Measurements from ENCODE around the gene UNC13B. TPM values are rescaled to one million over a fixed set of nuclear protein-coding genes. Genes with fewer than 3 reads are reported as not detected.

The UNC13B gene
- total RNA-seq, 1 experiment from 2014 or later = 49.3 TPM

DNA sequence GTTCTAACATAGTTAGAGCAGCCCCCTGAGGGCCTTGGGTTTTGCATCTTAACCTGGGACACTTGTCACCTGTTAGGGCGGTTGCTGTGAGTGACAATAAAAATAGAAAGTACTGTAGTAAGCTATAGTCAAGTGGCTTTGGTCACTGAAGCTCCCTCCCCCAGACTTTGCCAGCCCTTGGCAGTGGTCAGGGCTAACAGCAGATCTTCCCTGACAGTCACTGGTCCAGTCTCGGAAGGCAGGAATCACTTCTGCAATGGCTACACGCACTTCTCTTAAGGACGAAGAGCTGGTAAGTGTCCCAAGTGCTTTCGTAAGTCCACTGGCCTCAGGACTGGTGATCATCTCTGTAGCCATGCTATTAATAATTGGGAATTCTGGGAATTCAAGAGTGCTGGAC, 213.1 kb downstream of the UNC13B start:
- CTCF ChIA-PET = no interaction called here
- TF ChIP-seq, protein P1, sequence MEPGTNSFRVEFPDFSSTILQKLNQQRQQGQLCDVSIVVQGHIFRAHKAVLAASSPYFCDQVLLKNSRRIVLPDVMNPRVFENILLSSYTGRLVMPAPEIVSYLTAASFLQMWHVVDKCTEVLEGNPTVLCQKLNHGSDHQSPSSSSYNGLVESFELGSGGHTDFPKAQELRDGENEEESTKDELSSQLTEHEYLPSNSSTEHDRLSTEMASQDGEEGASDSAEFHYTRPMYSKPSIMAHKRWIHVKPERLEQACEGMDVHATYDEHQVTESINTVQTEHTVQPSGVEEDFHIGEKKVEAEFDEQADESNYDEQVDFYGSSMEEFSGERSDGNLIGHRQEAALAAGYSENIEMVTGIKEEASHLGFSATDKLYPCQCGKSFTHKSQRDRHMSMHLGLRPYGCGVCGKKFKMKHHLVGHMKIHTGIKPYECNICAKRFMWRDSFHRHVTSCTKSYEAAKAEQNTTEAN (CRISPR knock-in tag; IDR thresholded peaks at IDR 0.05) = no peak
- TF ChIP-seq, protein P2, sequence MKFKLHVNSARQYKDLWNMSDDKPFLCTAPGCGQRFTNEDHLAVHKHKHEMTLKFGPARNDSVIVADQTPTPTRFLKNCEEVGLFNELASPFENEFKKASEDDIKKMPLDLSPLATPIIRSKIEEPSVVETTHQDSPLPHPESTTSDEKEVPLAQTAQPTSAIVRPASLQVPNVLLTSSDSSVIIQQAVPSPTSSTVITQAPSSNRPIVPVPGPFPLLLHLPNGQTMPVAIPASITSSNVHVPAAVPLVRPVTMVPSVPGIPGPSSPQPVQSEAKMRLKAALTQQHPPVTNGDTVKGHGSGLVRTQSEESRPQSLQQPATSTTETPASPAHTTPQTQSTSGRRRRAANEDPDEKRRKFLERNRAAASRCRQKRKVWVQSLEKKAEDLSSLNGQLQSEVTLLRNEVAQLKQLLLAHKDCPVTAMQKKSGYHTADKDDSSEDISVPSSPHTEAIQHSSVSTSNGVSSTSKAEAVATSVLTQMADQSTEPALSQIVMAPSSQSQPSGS (CRISPR knock-in tag; IDR thresholded peaks at IDR 0.05; ENCODE audit: borderline replicate concordance, low read depth) = no peak
- TF ChIP-seq, protein P3, sequence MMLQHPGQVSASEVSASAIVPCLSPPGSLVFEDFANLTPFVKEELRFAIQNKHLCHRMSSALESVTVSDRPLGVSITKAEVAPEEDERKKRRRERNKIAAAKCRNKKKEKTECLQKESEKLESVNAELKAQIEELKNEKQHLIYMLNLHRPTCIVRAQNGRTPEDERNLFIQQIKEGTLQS (CRISPR knock-in tag; conservative IDR thresholded peaks at IDR 0.05) = no peak
- TF ChIP-seq ZBTB21 (CRISPR knock-in tag; IDR thresholded peaks at IDR 0.05; ENCODE audit: borderline replicate concordance) = no peak
- TF ChIP-seq SMAD4 (CRISPR knock-in tag; IDR thresholded peaks at IDR 0.05) = no peak
- TF ChIP-seq, protein P4, sequence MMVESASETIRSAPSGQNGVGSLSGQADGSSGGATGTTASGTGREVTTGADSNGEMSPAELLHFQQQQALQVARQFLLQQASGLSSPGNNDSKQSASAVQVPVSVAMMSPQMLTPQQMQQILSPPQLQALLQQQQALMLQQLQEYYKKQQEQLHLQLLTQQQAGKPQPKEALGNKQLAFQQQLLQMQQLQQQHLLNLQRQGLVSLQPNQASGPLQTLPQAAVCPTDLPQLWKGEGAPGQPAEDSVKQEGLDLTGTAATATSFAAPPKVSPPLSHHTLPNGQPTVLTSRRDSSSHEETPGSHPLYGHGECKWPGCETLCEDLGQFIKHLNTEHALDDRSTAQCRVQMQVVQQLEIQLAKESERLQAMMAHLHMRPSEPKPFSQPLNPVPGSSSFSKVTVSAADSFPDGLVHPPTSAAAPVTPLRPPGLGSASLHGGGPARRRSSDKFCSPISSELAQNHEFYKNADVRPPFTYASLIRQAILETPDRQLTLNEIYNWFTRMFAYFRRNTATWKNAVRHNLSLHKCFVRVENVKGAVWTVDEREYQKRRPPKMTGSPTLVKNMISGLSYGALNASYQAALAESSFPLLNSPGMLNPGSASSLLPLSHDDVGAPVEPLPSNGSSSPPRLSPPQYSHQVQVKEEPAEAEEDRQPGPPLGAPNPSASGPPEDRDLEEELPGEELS (CRISPR knock-in tag; IDR thresholded peaks at IDR 0.05) = no peak
- no peak for TF ChIP-seq CBFB (CRISPR knock-in tag; IDR thresholded peaks at IDR 0.05; ENCODE audit: low read depth)
- TF ChIP-seq, protein P5, sequence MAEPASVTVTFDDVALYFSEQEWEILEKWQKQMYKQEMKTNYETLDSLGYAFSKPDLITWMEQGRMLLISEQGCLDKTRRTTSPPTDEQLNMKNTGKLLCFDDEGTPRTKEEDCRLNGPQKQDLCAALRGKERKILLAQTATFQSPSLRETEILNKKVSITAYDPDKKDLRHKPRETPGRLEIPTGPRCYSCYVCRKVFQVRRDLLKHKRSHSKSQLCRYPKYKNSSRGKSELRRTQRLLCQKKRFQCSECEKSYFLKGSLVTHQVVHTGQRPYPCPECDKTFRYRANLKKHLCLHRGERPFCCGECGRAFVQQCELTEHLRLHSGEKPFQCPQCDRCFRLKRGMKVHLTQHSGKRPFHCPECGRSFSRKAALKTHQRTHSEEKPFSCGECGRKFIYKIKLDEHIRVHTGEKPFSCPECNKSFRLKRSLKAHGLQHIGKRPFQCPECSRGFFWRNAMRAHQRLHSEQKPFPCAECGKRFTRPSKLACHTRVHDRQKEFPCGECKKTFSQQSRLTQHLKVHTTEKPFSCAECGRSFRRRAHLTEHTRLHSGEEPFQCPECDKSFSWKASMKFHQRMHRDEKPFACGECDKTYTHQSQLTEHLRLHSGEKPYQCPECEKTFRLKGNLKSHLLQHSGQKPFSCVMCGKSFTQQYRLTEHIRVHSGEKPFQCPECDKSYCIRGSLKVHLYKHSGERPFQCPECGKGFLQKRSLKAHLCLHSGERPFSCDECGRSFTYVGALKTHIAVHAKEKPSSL (CRISPR knock-in tag; conservative IDR thresholded peaks at IDR 0.05) = no peak
- no peak for TF ChIP-seq JAZF1 (CRISPR knock-in tag; IDR thresholded peaks at IDR 0.05)
- TF ChIP-seq, protein P6, sequence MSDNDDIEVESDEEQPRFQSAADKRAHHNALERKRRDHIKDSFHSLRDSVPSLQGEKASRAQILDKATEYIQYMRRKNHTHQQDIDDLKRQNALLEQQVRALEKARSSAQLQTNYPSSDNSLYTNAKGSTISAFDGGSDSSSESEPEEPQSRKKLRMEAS (CRISPR knock-in tag; IDR thresholded peaks at IDR 0.05) = no peak
- TF ChIP-seq NFE2L1 (CRISPR knock-in tag; IDR thresholded peaks at IDR 0.05) = no peak
- TF ChIP-seq, protein P7, sequence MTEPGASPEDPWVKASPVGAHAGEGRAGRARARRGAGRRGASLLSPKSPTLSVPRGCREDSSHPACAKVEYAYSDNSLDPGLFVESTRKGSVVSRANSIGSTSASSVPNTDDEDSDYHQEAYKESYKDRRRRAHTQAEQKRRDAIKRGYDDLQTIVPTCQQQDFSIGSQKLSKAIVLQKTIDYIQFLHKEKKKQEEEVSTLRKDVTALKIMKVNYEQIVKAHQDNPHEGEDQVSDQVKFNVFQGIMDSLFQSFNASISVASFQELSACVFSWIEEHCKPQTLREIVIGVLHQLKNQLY (CRISPR knock-in tag; IDR thresholded peaks at IDR 0.05) = no peak
- TF ChIP-seq SMAD3 (CRISPR knock-in tag; IDR thresholded peaks at IDR 0.05; ENCODE audit: borderline replicate concordance) = no peak
- no peak for TF ChIP-seq CREB1 (CRISPR knock-in tag; IDR thresholded peaks at IDR 0.05)
- no peak for ATAC-seq
- H3K4me1 Mint-ChIP-seq = no peaks in the 10 kb centered on the region
- no peak overlapping the region for H3K4me3 Mint-ChIP-seq
- POLR2A ChIA-PET = no interaction called here
- H3K9me3 Mint-ChIP-seq = no peaks in the 10 kb centered on the region
- no peak for DNase-seq (ENCODE audit: low spot score)
- no peak overlapping the region for H3K27ac Mint-ChIP-seq
- no peaks in the 10 kb centered on the region for H3K27me3 Mint-ChIP-seq (ENCODE audit: low read depth)
- no peaks in the 10 kb centered on the region for H3K36me3 Mint-ChIP-seq

DNA sequence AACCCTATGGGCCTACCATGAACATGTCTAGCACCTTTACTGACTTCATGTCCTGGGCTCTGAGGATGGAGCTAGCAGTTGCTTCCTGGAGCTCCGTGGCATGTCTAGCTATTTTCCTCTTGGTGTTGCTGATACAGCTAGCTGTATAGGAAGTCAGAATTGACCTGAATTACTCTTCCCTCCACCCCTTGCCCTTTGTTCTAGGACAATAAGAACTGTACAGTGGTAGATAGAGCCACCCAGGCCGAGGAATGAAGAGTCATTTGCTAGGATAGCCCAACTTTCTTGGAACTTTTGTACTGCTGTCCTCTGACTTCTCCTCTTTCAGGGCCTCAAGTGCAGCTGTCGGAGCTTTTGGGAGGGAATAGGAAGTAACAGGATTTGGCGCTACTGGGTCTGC, 218.2 kb downstream of the UNC13B start:
- H3K36me3 Mint-ChIP-seq = peaks cover 3% of the 10 kb centered on the region
- H3K27ac Mint-ChIP-seq = no peak overlapping the region
- H3K27me3 Mint-ChIP-seq (ENCODE audit: low read depth) = no peaks in the 10 kb centered on the region
- POLR2A ChIA-PET = no interaction called here
- H3K4me1 Mint-ChIP-seq = no peaks in the 10 kb centered on the region; the same call in 1 of the 2 replicates
- no peaks in the 10 kb centered on the region for H3K9me3 Mint-ChIP-seq
- DNase-seq (ENCODE audit: low spot score) (no peak), ATAC-seq (no peak)
- CTCF ChIA-PET = interaction anchor here (0.6 kb wide), 1 partner anchor 61 kb away, joined by 4 read pairs; no protein-coding TSS in a partner anchor
- no peak overlapping the region for H3K4me3 Mint-ChIP-seq
- TF ChIP-seq, protein P8, sequence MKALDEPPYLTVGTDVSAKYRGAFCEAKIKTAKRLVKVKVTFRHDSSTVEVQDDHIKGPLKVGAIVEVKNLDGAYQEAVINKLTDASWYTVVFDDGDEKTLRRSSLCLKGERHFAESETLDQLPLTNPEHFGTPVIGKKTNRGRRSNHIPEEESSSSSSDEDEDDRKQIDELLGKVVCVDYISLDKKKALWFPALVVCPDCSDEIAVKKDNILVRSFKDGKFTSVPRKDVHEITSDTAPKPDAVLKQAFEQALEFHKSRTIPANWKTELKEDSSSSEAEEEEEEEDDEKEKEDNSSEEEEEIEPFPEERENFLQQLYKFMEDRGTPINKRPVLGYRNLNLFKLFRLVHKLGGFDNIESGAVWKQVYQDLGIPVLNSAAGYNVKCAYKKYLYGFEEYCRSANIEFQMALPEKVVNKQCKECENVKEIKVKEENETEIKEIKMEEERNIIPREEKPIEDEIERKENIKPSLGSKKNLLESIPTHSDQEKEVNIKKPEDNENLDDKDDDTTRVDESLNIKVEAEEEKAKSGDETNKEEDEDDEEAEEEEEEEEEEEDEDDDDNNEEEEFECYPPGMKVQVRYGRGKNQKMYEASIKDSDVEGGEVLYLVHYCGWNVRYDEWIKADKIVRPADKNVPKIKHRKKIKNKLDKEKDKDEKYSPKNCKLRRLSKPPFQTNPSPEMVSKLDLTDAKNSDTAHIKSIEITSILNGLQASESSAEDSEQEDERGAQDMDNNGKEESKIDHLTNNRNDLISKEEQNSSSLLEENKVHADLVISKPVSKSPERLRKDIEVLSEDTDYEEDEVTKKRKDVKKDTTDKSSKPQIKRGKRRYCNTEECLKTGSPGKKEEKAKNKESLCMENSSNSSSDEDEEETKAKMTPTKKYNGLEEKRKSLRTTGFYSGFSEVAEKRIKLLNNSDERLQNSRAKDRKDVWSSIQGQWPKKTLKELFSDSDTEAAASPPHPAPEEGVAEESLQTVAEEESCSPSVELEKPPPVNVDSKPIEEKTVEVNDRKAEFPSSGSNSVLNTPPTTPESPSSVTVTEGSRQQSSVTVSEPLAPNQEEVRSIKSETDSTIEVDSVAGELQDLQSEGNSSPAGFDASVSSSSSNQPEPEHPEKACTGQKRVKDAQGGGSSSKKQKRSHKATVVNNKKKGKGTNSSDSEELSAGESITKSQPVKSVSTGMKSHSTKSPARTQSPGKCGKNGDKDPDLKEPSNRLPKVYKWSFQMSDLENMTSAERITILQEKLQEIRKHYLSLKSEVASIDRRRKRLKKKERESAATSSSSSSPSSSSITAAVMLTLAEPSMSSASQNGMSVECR (CRISPR knock-in tag; IDR thresholded peaks at IDR 0.05; ENCODE audit: borderline replicate concordance) = no peak
- TF ChIP-seq RELA (CRISPR knock-in tag; IDR thresholded peaks at IDR 0.05; ENCODE audit: borderline replicate concordance) (no peak), ZNF396 (CRISPR knock-in tag; IDR thresholded peaks at IDR 0.05; ENCODE audit: borderline replicate concordance) (no peak), MYBL2 (CRISPR knock-in tag; IDR thresholded peaks at IDR 0.05) (no peak)
- TF ChIP-seq, protein P9, sequence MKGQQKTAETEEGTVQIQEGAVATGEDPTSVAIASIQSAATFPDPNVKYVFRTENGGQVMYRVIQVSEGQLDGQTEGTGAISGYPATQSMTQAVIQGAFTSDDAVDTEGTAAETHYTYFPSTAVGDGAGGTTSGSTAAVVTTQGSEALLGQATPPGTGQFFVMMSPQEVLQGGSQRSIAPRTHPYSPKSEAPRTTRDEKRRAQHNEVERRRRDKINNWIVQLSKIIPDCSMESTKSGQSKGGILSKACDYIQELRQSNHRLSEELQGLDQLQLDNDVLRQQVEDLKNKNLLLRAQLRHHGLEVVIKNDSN (CRISPR knock-in tag; IDR thresholded peaks at IDR 0.05) = no peak
- TF ChIP-seq, protein P10, sequence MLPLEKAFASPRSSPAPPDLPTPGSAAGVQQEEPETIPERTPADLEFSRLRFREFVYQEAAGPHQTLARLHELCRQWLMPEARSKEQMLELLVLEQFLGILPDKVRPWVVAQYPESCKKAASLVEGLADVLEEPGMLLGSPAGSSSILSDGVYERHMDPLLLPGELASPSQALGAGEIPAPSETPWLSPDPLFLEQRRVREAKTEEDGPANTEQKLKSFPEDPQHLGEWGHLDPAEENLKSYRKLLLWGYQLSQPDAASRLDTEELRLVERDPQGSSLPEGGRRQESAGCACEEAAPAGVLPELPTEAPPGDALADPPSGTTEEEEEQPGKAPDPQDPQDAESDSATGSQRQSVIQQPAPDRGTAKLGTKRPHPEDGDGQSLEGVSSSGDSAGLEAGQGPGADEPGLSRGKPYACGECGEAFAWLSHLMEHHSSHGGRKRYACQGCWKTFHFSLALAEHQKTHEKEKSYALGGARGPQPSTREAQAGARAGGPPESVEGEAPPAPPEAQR (CRISPR knock-in tag; IDR thresholded peaks at IDR 0.05) = no peak
